B cell (primary cell): ENCODE data around the gene WNT1. TPM values are rescaled to one million over a fixed set of nuclear protein-coding genes. Genes with fewer than 3 reads are reported as not detected.

ENCODE experiments used
- ATAC-seq: fragments of 200-7000 bp; cut with Tn5 transposase; one replicate; pipeline ENCODE4 v1.10.0; 2021; ENCODE audit warnings: low read depth, mild to moderate bottlenecking, moderate number of reproducible peaks, moderate library complexity
- CTCF ChIA-PET: fragments of 350-600 bp; sonication (Branson Sonifier 250); formaldehyde crosslinking; loops from one replicate; lab custom pipeline; 2021; ENCODE audit warnings: antibody characterized with exemption, inconsistent platforms; lab: Charles Lee
- POLR2A ChIA-PET: fragments of 350-600 bp; sonication (Branson Sonifier 250); formaldehyde crosslinking; loops from one replicate; lab custom pipeline; 2021; ENCODE audit warnings: antibody characterized with exemption; lab: Charles Lee
- DNase-seq: peaks from one replicate; pipeline ENCODE4 v3.0.0; 2013
- H2AFZ ChIP-seq: 2 replicates; pipeline ENCODE4 v1.6.1; 2012; ENCODE audit warnings: mild to moderate bottlenecking, low read depth, low read length; ENCODE audit not compliant: insufficient read depth, poor library complexity, severe bottlenecking
- H3K27ac ChIP-seq, 2 donors: 1 replicate in 1 of 2; 2 replicates in 1 of 2; pipeline ENCODE4 v1.5.1; 2012 to 2013; ENCODE audit warnings: low read length in 2 of 2, mild to moderate bottlenecking in 2 of 2, moderate library complexity in 1 of 2
- H3K27me3 ChIP-seq, 4 experiments: fragments of 200-600 bp in 1 of 4; sonication (generic) in 1 of 4; replicated peaks in 1 of 4; 1 replicate in 2 of 4; 2 replicates in 2 of 4; pipeline versions ENCODE4 v1.6.1 to v1.7.0; 2013 to 2016; ENCODE audit warnings: low read length in 3 of 4, mild to moderate bottlenecking in 2 of 4, mixed read lengths in 1 of 4, moderate library complexity in 1 of 4; ENCODE audit not compliant: insufficient read depth in 4 of 4, control insufficient read depth in 3 of 4; ENCODE audit errors: control extremely low read depth in 1 of 4
- H3K36me3 ChIP-seq, 2 experiments: replicated peaks in 1 of 2; 1 replicate in 1 of 2; 2 replicates in 1 of 2; pipeline versions ENCODE4 v1.6.1 to v1.7.1; 2013; ENCODE audit warnings: low read length in 1 of 2; ENCODE audit not compliant: insufficient read depth in 2 of 2, control insufficient read depth in 1 of 2; ENCODE audit errors: control extremely low read depth in 1 of 2, extremely low read depth in 1 of 2
- H3K4me1 ChIP-seq, 2 donors: fragments of 200-600 bp in 1 of 2; sonication (generic) in 1 of 2; 1 replicate in 1 of 2; 2 replicates in 1 of 2; pipeline versions ENCODE4 v1.5.1 to v1.6.1; 2013 to 2017; ENCODE audit warnings: low read length in 2 of 2; ENCODE audit not compliant: control insufficient read depth in 2 of 2, insufficient read depth in 2 of 2
- H3K4me2 ChIP-seq: replicated peaks from 2 replicates; pipeline ENCODE3; 2012; ENCODE audit warnings: mild to moderate bottlenecking, low read depth, low read length; ENCODE audit not compliant: poor library complexity, severe bottlenecking
- H3K4me3 ChIP-seq, 5 experiments: fragments of 200-600 bp in 1 of 5; sonication (generic) in 1 of 5; 1 replicate in 3 of 5; 2 replicates in 2 of 5; pipeline versions ENCODE4 v1.5.1 to v1.7.0; 2011 to 2016; ENCODE audit warnings: low read length in 4 of 5, mild to moderate bottlenecking in 4 of 5, low read depth in 2 of 5, control low read depth in 1 of 5, moderate library complexity in 1 of 5; ENCODE audit not compliant: insufficient read depth in 1 of 5; ENCODE audit errors: control extremely low read depth in 1 of 5, extremely low read depth in 1 of 5
- H3K79me2 ChIP-seq: fragments of 200-600 bp; sonication (generic); one replicate; pipeline ENCODE4 v1.6.0; 2016; ENCODE audit warnings: low read length; ENCODE audit not compliant: control insufficient read depth, insufficient read depth
- H3K9ac ChIP-seq: fragments of 200-600 bp; sonication (generic); 2 replicates; pipeline ENCODE4 v1.6.1; 2017; ENCODE audit warnings: mild to moderate bottlenecking, low read length, moderate library complexity
- H3K9me3 ChIP-seq, 3 donors: one replicate each; pipeline versions ENCODE4 v1.6.1 to v1.7.1; 2013; ENCODE audit warnings: low read length in 2 of 3; ENCODE audit not compliant: control insufficient read depth in 2 of 3, insufficient read depth in 1 of 3; ENCODE audit errors: control extremely low read depth in 1 of 3
- H4K20me1 ChIP-seq: 2 replicates; pipeline ENCODE4 v1.6.0; 2012; ENCODE audit warnings: mild to moderate bottlenecking, low read length; ENCODE audit not compliant: insufficient read depth, control insufficient read depth, poor library complexity, severe bottlenecking
- H3K27ac Mint-ChIP-seq: one replicate; pipeline ENCODE4 v1.8.0; 2021; ENCODE audit warnings: mixed read lengths
- H3K27me3 Mint-ChIP-seq: one replicate; pipeline ENCODE4 v1.8.0; 2021; ENCODE audit warnings: mixed read lengths
- H3K4me1 Mint-ChIP-seq: one replicate; pipeline ENCODE4 v1.8.0; 2021; ENCODE audit warnings: mixed read lengths
- H3K4me3 Mint-ChIP-seq: one replicate; pipeline ENCODE4 v1.8.0; 2021; ENCODE audit warnings: mixed read lengths
- H3K9me3 Mint-ChIP-seq: one replicate; pipeline ENCODE4 v1.8.0; 2022; ENCODE audit warnings: mixed read lengths; ENCODE audit not compliant: insufficient read depth
- EZH2 ChIP-seq: IDR thresholded peaks from 2 replicates; pipeline ENCODE4 v1.6.1; 2012; ENCODE audit warnings: borderline replicate concordance, low read depth, mild to moderate bottlenecking, moderate library complexity, low read length; ENCODE audit not compliant: insufficient read depth, poor library complexity, severe bottlenecking
- WGBS: methylation state at CpG from one replicate; pipeline ENCODE4 v1.1.5; 2013; ENCODE audit warnings: missing lambda C conversion rate; ENCODE audit not compliant: insufficient coverage; 5-methylcytosine and 5-hydroxymethylcytosine counted together
- intact Hi-C: fragments of 100-400 bp; cut with micrococcal nuclease; formaldehyde crosslinking; loops from one replicate; pipeline ENCODE4 v1.10.0; 2022
- polyA plus RNA-seq: library from polyadenylated mRNA; depleted of rRNA; stranded (reverse); fragments of >200 nt; gene quantifications from 2 replicates; pipeline ENCODE4 v1.2.3, GENCODE V29; 2012
- total RNA-seq, 2 donors: library from RNA; stranded (reverse); fragments of 120-200 nt in 1 of 2; gene quantifications; 1 replicate in 1 of 2; 2 replicates in 1 of 2; pipeline versions ENCODE4 v1.2.3 to v1.2.4, GENCODE V29; 2013 to 2022
- TF ChIP-seq, protein P1 (sequence below): fragments of 200-600 bp; IDR thresholded peaks from one replicate; pipeline ENCODE4 v1.8.0; 2022; ENCODE audit warnings: antibody characterized with exemption, mild to moderate bottlenecking

Gene WNT1
- total and polyA plus RNA-seq, 2 donors (not counting 1 experiment from before 2014, with no cell fraction given) = 0.55 TPM; not detected in 1

DNA sequence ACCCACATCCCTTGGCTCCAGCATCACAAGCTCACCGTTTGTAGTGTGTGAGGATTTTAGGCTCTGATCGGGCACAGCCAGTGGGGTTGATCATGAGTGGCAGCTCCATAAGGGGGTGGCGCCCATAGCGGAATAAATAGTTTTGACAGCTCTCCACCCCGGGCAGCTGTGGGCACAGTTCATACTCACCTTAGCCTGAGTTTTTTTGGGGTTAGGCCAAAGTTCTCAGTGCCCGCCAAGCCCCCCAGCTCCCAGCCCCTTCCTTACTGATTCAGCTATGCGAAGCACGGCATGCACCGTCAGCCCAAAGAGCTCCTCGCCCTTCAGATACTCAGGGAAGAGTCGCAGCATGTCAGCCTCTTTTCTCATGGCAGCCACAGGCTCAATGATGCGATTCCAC is 46.4 kb downstream of the WNT1 start:
- no peaks in the 10 kb centered on the region for H4K20me1 ChIP-seq
- TF ChIP-seq, protein P1, sequence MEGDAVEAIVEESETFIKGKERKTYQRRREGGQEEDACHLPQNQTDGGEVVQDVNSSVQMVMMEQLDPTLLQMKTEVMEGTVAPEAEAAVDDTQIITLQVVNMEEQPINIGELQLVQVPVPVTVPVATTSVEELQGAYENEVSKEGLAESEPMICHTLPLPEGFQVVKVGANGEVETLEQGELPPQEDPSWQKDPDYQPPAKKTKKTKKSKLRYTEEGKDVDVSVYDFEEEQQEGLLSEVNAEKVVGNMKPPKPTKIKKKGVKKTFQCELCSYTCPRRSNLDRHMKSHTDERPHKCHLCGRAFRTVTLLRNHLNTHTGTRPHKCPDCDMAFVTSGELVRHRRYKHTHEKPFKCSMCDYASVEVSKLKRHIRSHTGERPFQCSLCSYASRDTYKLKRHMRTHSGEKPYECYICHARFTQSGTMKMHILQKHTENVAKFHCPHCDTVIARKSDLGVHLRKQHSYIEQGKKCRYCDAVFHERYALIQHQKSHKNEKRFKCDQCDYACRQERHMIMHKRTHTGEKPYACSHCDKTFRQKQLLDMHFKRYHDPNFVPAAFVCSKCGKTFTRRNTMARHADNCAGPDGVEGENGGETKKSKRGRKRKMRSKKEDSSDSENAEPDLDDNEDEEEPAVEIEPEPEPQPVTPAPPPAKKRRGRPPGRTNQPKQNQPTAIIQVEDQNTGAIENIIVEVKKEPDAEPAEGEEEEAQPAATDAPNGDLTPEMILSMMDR = no peak
- no peak for TF ChIP-seq EZH2
- no peaks in the 10 kb centered on the region for H3K9me3 Mint-ChIP-seq
- H3K36me3 ChIP-seq = peaks cover 2 to 76% of the 10 kb centered on the region in 2 experiments
- H3K27ac ChIP-seq = no peak overlapping the region
- ATAC-seq (no peak), DNase-seq (no peak)
- no peak overlapping the region for H3K4me2 ChIP-seq
- 98% methylated on average over 9 of the region's 12 CpGs for WGBS
- H3K79me2 ChIP-seq = peaks cover 16% of the 10 kb centered on the region
- ChIA-PET CTCF (interaction anchor here (1.2 to 2.2 kb wide), 2 partner anchors 19 to 28 kb away, joined by 3 to 6 read pairs; no protein-coding TSS in a partner anchor), POLR2A (no interaction called here)
- H3K4me3 ChIP-seq = no peak overlapping the region
- no peaks in the 10 kb centered on the region for H3K9me3 ChIP-seq
- H3K27me3 Mint-ChIP-seq = no peaks in the 10 kb centered on the region
- no peaks in the 10 kb centered on the region for H3K27me3 ChIP-seq
- no peak overlapping the region for H2AFZ ChIP-seq
- no peak overlapping the region for H3K27ac Mint-ChIP-seq
- no peak overlapping the region for H3K4me3 Mint-ChIP-seq
- H3K9ac ChIP-seq = no peak overlapping the region
- peaks cover 5% of the 10 kb centered on the region for H3K4me1 Mint-ChIP-seq
- intact Hi-C loops = no loop called here
- peaks cover 5% of the 10 kb centered on the region in 2 donors for H3K4me1 ChIP-seq

DNA sequence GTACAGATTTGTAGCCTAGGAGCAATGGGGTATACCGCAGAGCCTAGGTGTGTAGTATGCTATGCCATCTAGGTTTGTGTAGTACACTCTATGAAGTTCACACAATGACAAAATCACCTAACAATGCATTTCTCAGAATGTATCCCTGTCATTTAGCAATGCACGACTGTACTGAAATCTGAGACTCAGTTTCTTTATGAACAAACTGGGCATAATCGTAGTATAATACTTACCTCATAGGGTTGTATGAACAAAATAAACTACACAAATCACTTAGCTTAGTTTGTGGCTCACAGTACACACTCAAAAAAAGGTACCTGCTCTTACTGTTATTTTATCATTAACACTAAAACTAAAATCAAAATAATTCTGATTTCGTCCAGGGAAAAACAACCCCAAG is 47.3 kb downstream of the WNT1 start:
- Histone ChIP-seq H3K36me3 (peaks cover 2 to 80% of the 10 kb centered on the region in 2 experiments), H3K27ac (no peak overlapping the region), H3K4me1 (no peaks in the 10 kb centered on the region), H3K27me3 (no peaks in the 10 kb centered on the region), H4K20me1 (no peaks in the 10 kb centered on the region), H2AFZ (no peak overlapping the region), H3K9ac (no peak overlapping the region), H3K79me2 (peaks cover 15% of the 10 kb centered on the region), H3K4me3 (no peak overlapping the region), H3K4me2 (no peak overlapping the region), H3K9me3 (no peaks in the 10 kb centered on the region)
- no peak for DNase-seq
- POLR2A ChIA-PET = no interaction called here
- CTCF ChIA-PET = interaction anchor here (1.2 to 2.2 kb wide), 2 partner anchors 18 to 29 kb away, joined by 3 to 6 read pairs; no protein-coding TSS in a partner anchor
- ATAC-seq = no peak
- Mint-ChIP-seq H3K4me3 (no peak overlapping the region), H3K4me1 (no peaks in the 10 kb centered on the region), H3K27me3 (no peaks in the 10 kb centered on the region), H3K27ac (no peak overlapping the region), H3K9me3 (no peaks in the 10 kb centered on the region)
- intact Hi-C loops = no loop called here
- TF ChIP-seq, protein P1 = no peak
- TF ChIP-seq EZH2 = no peak
- WGBS = 86% methylated on average over 2 of the region's 4 CpGs
